Uterus (tissue), 2 donors: Measurements from ENCODE around the gene ORMDL1.

ENCODE experiments used
- CTCF ChIP-seq, 4 experiments: fragments of 200-600 bp in 2 of 4; fragments of 450-650 bp in 2 of 4; sonication (generic) in 2 of 4; IDR thresholded peaks; one replicate each; pipeline ENCODE4 v1.5.1; 2016 to 2019; ENCODE audit warnings: antibody characterized with exemption in 4 of 4, mild to moderate bottlenecking in 2 of 4, moderate library complexity in 1 of 4
- POLR2A ChIP-seq, 2 donors: fragments of 450-650 bp; IDR thresholded peaks; one replicate each; pipeline ENCODE4 v1.6.1; 2016; ENCODE audit warnings: antibody characterized with exemption in 2 of 2, mild to moderate bottlenecking in 1 of 2, moderate library complexity in 1 of 2

GRCh38 chr2:189799030-189799331, 14.8 kb upstream of the ORMDL1 start:
- TF ChIP-seq CTCF (IDR thresholded peaks at IDR 0.05) (no peak), POLR2A (IDR thresholded peaks at IDR 0.05) (no peak)
